ENCODE measurements around the gene AACS. TPM values are rescaled to one million over a fixed set of nuclear protein-coding genes. Genes with fewer than 3 reads are reported as not detected.
"Not testable (repeated sequence)": the region's sequence is repeated elsewhere in the genome, so short reads cannot be mapped to it uniquely, and the experiment has no call there.

AACS gene
- polyA plus RNA-seq, 2 donors: 24.3 to 26.9 TPM

- Histone ChIP-seq H3K4me3 (ENCODE audit: low read depth in 1 of 2, low read length in 2 of 2) (no peak overlapping the region), H3K27ac (ENCODE audit: low read depth in 2 of 2, low read length in 1 of 2) (peak overlapping the region in 1 of 2 donors; percentile 56), H3K27me3 (ENCODE audit: control insufficient read depth in 1 of 2, insufficient read depth in 2 of 2, low read length in 2 of 2) (no peaks in the 10 kb centered on the region), H3K4me1 (ENCODE audit: control insufficient read depth in 2 of 2, insufficient read depth in 2 of 2, low read length in 1 of 2) (peaks cover 13 to 26% of the 10 kb centered on the region in 2 donors), H3K36me3 (ENCODE audit: control insufficient read depth in 2 of 2, insufficient read depth in 2 of 2, low read length in 1 of 2) (peaks cover 0 to 22% of the 10 kb centered on the region in 2 donors), H3K9me3 (ENCODE audit: control insufficient read depth in 2 of 2, insufficient read depth in 1 of 2, low read depth in 1 of 2, low read length in 1 of 2) (peaks cover 0 to 2% of the 10 kb centered on the region in 2 donors)
- WGBS, 2 donors: 79 to 82% methylated on average over 12 of the region's 12 CpGs
Measured at GRCh38 chr12:125097427-125097826, 32.2 kb downstream of the AACS start.

- H3K27me3 ChIP-seq (ENCODE audit: control insufficient read depth in 1 of 2, insufficient read depth in 2 of 2, low read length in 2 of 2): no peaks in the 10 kb centered on the region
- peaks cover 0 to under 1% of the 10 kb centered on the region in 2 donors for H3K9me3 ChIP-seq (ENCODE audit: control insufficient read depth in 2 of 2, insufficient read depth in 1 of 2, low read depth in 1 of 2, low read length in 1 of 2)
- 68 to 76% methylated on average over 15 of the region's 15 CpGs for WGBS, 2 donors
- H3K4me3 ChIP-seq (ENCODE audit: low read depth in 1 of 2, low read length in 2 of 2): no peak overlapping the region
- H3K27ac ChIP-seq (ENCODE audit: low read depth in 2 of 2, low read length in 1 of 2): no peak overlapping the region
- H3K4me1 ChIP-seq (ENCODE audit: control insufficient read depth in 2 of 2, insufficient read depth in 2 of 2, low read length in 1 of 2): peaks cover 9 to 12% of the 10 kb centered on the region in 2 donors
- H3K36me3 ChIP-seq (ENCODE audit: control insufficient read depth in 2 of 2, insufficient read depth in 2 of 2, low read length in 1 of 2): peaks cover 0 to 15% of the 10 kb centered on the region in 2 donors
Measured at GRCh38 chr12:125098676-125099408, 33.6 kb downstream of the AACS start.

- Histone ChIP-seq H3K9me3 (ENCODE audit: control insufficient read depth in 2 of 2, insufficient read depth in 1 of 2, low read depth in 1 of 2, low read length in 1 of 2) (no peaks in the 10 kb centered on the region), H3K27ac (ENCODE audit: low read depth in 2 of 2, low read length in 1 of 2) (no peak overlapping the region), H3K27me3 (ENCODE audit: control insufficient read depth in 1 of 2, insufficient read depth in 2 of 2, low read length in 2 of 2) (no peaks in the 10 kb centered on the region), H3K4me1 (ENCODE audit: control insufficient read depth in 2 of 2, insufficient read depth in 2 of 2, low read length in 1 of 2) (peaks cover 7 to 10% of the 10 kb centered on the region in 2 donors), H3K36me3 (ENCODE audit: control insufficient read depth in 2 of 2, insufficient read depth in 2 of 2, low read length in 1 of 2) (peaks cover 3 to 15% of the 10 kb centered on the region in 2 donors), H3K4me3 (ENCODE audit: low read depth in 1 of 2, low read length in 2 of 2) (no peak overlapping the region)
- WGBS, 2 donors: 88 to 97% methylated on average over 7 of the region's 7 CpGs
Measured at GRCh38 chr12:125099409-125099782, 34.2 kb downstream of the AACS start.

- 63 to 79% methylated on average over 9 of the region's 9 CpGs for WGBS, 2 donors
- Histone ChIP-seq H3K9me3 (ENCODE audit: control insufficient read depth in 2 of 2, insufficient read depth in 1 of 2, low read depth in 1 of 2, low read length in 1 of 2) (no peaks in the 10 kb centered on the region), H3K4me1 (ENCODE audit: control insufficient read depth in 2 of 2, insufficient read depth in 2 of 2, low read length in 1 of 2) (peaks cover 2 to 4% of the 10 kb centered on the region in 2 donors), H3K4me3 (ENCODE audit: low read depth in 1 of 2, low read length in 2 of 2) (no peak overlapping the region), H3K36me3 (ENCODE audit: control insufficient read depth in 2 of 2, insufficient read depth in 2 of 2, low read length in 1 of 2) (peaks cover 3 to 17% of the 10 kb centered on the region in 2 donors), H3K27ac (ENCODE audit: low read depth in 2 of 2, low read length in 1 of 2) (no peak overlapping the region), H3K27me3 (ENCODE audit: control insufficient read depth in 1 of 2, insufficient read depth in 2 of 2, low read length in 2 of 2) (no peaks in the 10 kb centered on the region)
Measured at GRCh38 chr12:125100551-125101434, 35.6 kb downstream of the AACS start.

DNA sequence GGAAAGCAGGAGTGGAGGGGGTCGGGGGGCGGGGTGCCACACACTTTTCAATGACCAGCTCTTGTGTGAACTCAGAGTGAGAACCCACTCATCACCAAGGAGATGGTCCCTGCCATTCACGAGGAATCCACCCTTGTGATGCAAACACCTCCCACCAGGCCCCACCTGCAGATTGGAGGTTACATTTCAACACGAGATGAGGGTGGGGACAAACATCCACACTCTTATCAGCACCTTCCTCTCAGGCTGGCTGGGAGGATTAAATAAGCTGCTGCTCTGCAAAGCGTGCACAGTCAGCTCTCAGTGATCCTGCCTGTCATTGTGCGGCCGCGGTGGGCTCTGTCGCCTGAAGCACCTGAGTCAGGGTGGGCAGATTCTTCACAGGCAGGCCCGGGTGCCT lies 39.7 kb downstream of the AACS start:
- Histone ChIP-seq H3K36me3 (ENCODE audit: control insufficient read depth in 2 of 2, insufficient read depth in 2 of 2, low read length in 1 of 2) (peaks cover 7 to 36% of the 10 kb centered on the region in 2 donors), H3K27me3 (ENCODE audit: control insufficient read depth in 1 of 2, insufficient read depth in 2 of 2, low read length in 2 of 2) (no peaks in the 10 kb centered on the region), H3K9me3 (ENCODE audit: control insufficient read depth in 2 of 2, insufficient read depth in 1 of 2, low read depth in 1 of 2, low read length in 1 of 2) (no peaks in the 10 kb centered on the region), H3K4me3 (ENCODE audit: low read depth in 1 of 2, low read length in 2 of 2) (no peak overlapping the region), H3K4me1 (ENCODE audit: control insufficient read depth in 2 of 2, insufficient read depth in 2 of 2, low read length in 1 of 2) (peaks cover 2 to 4% of the 10 kb centered on the region in 2 donors), H3K27ac (ENCODE audit: low read depth in 2 of 2, low read length in 1 of 2) (no peak overlapping the region)
- WGBS, 2 donors: 76 to 91% methylated on average over 10 of the region's 10 CpGs

DNA sequence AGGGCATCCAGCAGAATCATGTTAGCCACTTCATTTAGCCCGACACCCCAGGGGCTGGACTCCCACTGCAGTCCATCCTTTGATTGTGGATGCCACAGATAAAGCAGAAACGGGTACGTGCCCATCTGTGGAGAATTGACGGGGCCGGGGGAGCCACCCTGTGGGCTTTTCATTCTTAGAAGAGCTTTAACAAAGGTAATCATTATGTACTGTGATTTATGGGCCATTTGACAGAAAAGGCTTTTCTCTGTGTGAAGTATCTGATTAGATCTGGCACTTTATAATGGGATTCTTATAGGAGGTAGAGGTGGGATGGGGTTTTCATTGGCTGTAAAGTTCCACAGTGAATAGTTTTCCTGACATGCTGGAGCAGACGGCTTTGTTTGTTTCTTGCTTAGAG lies 40.4 kb downstream of the AACS start:
- Histone ChIP-seq H3K4me1 (ENCODE audit: control insufficient read depth in 2 of 2, insufficient read depth in 2 of 2, low read length in 1 of 2) (peaks cover 2 to 3% of the 10 kb centered on the region in 2 donors), H3K36me3 (ENCODE audit: control insufficient read depth in 2 of 2, insufficient read depth in 2 of 2, low read length in 1 of 2) (peaks cover 7 to 38% of the 10 kb centered on the region in 2 donors), H3K27me3 (ENCODE audit: control insufficient read depth in 1 of 2, insufficient read depth in 2 of 2, low read length in 2 of 2) (no peaks in the 10 kb centered on the region), H3K4me3 (ENCODE audit: low read depth in 1 of 2, low read length in 2 of 2) (no peak overlapping the region), H3K9me3 (ENCODE audit: control insufficient read depth in 2 of 2, insufficient read depth in 1 of 2, low read depth in 1 of 2, low read length in 1 of 2) (no peaks in the 10 kb centered on the region), H3K27ac (ENCODE audit: low read depth in 2 of 2, low read length in 1 of 2) (no peak overlapping the region)
- WGBS, 2 donors: 87 to 91% methylated on average over 6 of the region's 6 CpGs

- Histone ChIP-seq H3K4me3 (ENCODE audit: low read depth in 1 of 2, low read length in 2 of 2) (no peak overlapping the region), H3K27me3 (ENCODE audit: control insufficient read depth in 1 of 2, insufficient read depth in 2 of 2, low read length in 2 of 2) (no peaks in the 10 kb centered on the region), H3K4me1 (ENCODE audit: control insufficient read depth in 2 of 2, insufficient read depth in 2 of 2, low read length in 1 of 2) (peaks cover 0 to 1% of the 10 kb centered on the region in 2 donors), H3K9me3 (ENCODE audit: control insufficient read depth in 2 of 2, insufficient read depth in 1 of 2, low read depth in 1 of 2, low read length in 1 of 2) (no peaks in the 10 kb centered on the region), H3K27ac (ENCODE audit: low read depth in 2 of 2, low read length in 1 of 2) (no peak overlapping the region), H3K36me3 (ENCODE audit: control insufficient read depth in 2 of 2, insufficient read depth in 2 of 2, low read length in 1 of 2) (peaks cover 8 to 47% of the 10 kb centered on the region in 2 donors)
- WGBS, 2 donors: 78 to 85% methylated on average over 14 of the region's 14 CpGs
Measured at GRCh38 chr12:125110641-125111360, 45.6 kb downstream of the AACS start.

- Histone ChIP-seq H3K9me3 (ENCODE audit: control insufficient read depth in 2 of 2, insufficient read depth in 1 of 2, low read depth in 1 of 2, low read length in 1 of 2) (no peaks in the 10 kb centered on the region), H3K4me1 (ENCODE audit: control insufficient read depth in 2 of 2, insufficient read depth in 2 of 2, low read length in 1 of 2) (peaks cover 0 to 1% of the 10 kb centered on the region in 2 donors), H3K27ac (ENCODE audit: low read depth in 2 of 2, low read length in 1 of 2) (no peak overlapping the region), H3K36me3 (ENCODE audit: control insufficient read depth in 2 of 2, insufficient read depth in 2 of 2, low read length in 1 of 2) (peaks cover 8 to 47% of the 10 kb centered on the region in 2 donors), H3K27me3 (ENCODE audit: control insufficient read depth in 1 of 2, insufficient read depth in 2 of 2, low read length in 2 of 2) (no peaks in the 10 kb centered on the region), H3K4me3 (ENCODE audit: low read depth in 1 of 2, low read length in 2 of 2) (no peak overlapping the region)
- WGBS, 2 donors: 87 to 91% methylated on average over 3 of the region's 3 CpGs
Measured at GRCh38 chr12:125111403-125111802, 46.2 kb downstream of the AACS start.

- H3K4me3 ChIP-seq (ENCODE audit: low read depth in 1 of 2, low read length in 2 of 2); H3K9me3 ChIP-seq (ENCODE audit: control insufficient read depth in 2 of 2, insufficient read depth in 1 of 2, low read depth in 1 of 2, low read length in 1 of 2); H3K27ac ChIP-seq (ENCODE audit: low read depth in 2 of 2, low read length in 1 of 2); H3K4me1 ChIP-seq (ENCODE audit: control insufficient read depth in 2 of 2, insufficient read depth in 2 of 2, low read length in 1 of 2); H3K27me3 ChIP-seq (ENCODE audit: control insufficient read depth in 1 of 2, insufficient read depth in 2 of 2, low read length in 2 of 2): not testable (repeated sequence)
- H3K36me3 ChIP-seq (ENCODE audit: control insufficient read depth in 2 of 2, insufficient read depth in 2 of 2, low read length in 1 of 2): peaks cover 8 to 39% of the 10 kb centered on the region in 2 donors
- WGBS, 2 donors: 96 to 98% methylated on average over 6 of the region's 6 CpGs
Measured at GRCh38 chr12:125112614-125113013, 47.4 kb downstream of the AACS start.

Data from esophagus (tissue), 2 donors.